ENCODE results near the gene OLFML2B.

The OLFML2B gene

DNA sequence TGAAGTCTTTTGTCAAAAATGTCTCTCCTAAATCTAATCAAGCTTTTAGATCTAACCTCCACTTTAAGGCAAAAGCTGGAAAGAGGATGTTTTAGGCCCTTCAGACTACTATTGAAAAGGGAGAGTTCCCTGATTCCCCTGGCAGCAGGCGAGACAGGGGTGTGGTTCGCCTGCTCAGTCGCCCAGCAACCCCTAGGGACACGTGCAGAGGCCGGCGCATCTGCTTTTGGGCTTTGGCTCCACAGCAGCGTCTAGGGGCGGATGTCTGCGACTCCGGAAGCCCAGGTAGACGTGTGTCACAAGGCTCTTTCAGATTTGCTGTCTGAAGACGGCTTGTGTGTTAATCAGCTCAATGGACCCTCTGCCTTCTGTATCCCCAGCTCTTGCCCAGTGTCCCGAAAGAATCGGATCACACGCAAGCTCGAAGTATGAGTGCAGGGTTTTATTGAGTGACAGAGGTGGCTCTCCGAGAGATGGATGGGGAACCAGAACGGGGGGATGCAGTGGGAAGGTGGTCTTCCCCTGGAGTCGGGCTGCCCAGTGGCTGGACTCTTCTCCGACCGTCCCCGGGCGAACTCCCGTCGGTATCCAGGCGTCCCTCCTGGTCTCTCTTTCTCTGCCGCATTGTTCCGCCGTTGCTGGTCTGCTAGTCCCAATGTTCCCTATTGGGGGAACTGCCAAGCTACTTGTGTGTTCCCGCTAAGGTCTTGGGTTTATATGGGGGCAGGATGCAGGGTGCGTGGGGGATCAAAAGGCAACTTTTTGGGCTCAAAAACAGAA, 45.5 kb downstream of the OLFML2B start:
- Histone ChIP-seq H3K27me3 (ENCODE audit: control insufficient read depth, low read length) (peaks cover 13% of the 10 kb centered on the region; the same call in 1 of the 2 replicates), H4K20me1 (ENCODE audit: control insufficient read depth, insufficient read depth, low read depth, low read length) (no peaks in the 10 kb centered on the region), H3K9me3 (ENCODE audit: control insufficient read depth, insufficient read depth, low read length) (no peaks in the 10 kb centered on the region), H3K4me2 (ENCODE audit: low read length) (no peak overlapping the region), H3K79me2 (ENCODE audit: control insufficient read depth, low read length) (no peaks in the 10 kb centered on the region), H3K9me2 (replicated peaks; ENCODE audit: control insufficient read depth, low read length) (no peaks in the 10 kb centered on the region), H3K36me3 (ENCODE audit: control insufficient read depth, low read length) (no peaks in the 10 kb centered on the region), H3K4me1 (ENCODE audit: control insufficient read depth, low read length) (no peaks in the 10 kb centered on the region), H3K4me3 (ENCODE audit: low read length) (no peak overlapping the region), H3F3A (ENCODE audit: control insufficient read depth, insufficient read depth) (no peaks in the 10 kb centered on the region), H3K27ac (ENCODE audit: low read depth, low read length) (no peak overlapping the region)
- TF ChIP-seq, protein P1, sequence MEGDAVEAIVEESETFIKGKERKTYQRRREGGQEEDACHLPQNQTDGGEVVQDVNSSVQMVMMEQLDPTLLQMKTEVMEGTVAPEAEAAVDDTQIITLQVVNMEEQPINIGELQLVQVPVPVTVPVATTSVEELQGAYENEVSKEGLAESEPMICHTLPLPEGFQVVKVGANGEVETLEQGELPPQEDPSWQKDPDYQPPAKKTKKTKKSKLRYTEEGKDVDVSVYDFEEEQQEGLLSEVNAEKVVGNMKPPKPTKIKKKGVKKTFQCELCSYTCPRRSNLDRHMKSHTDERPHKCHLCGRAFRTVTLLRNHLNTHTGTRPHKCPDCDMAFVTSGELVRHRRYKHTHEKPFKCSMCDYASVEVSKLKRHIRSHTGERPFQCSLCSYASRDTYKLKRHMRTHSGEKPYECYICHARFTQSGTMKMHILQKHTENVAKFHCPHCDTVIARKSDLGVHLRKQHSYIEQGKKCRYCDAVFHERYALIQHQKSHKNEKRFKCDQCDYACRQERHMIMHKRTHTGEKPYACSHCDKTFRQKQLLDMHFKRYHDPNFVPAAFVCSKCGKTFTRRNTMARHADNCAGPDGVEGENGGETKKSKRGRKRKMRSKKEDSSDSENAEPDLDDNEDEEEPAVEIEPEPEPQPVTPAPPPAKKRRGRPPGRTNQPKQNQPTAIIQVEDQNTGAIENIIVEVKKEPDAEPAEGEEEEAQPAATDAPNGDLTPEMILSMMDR (IDR thresholded peaks at IDR 0.05; ENCODE audit: low read depth, low read length, poor library complexity, severe bottlenecking): no peak
- no peak for TF ChIP-seq EZH2phosphoT487 (IDR thresholded peaks at IDR 0.05; ENCODE audit: borderline replicate concordance, low read length)

DNA sequence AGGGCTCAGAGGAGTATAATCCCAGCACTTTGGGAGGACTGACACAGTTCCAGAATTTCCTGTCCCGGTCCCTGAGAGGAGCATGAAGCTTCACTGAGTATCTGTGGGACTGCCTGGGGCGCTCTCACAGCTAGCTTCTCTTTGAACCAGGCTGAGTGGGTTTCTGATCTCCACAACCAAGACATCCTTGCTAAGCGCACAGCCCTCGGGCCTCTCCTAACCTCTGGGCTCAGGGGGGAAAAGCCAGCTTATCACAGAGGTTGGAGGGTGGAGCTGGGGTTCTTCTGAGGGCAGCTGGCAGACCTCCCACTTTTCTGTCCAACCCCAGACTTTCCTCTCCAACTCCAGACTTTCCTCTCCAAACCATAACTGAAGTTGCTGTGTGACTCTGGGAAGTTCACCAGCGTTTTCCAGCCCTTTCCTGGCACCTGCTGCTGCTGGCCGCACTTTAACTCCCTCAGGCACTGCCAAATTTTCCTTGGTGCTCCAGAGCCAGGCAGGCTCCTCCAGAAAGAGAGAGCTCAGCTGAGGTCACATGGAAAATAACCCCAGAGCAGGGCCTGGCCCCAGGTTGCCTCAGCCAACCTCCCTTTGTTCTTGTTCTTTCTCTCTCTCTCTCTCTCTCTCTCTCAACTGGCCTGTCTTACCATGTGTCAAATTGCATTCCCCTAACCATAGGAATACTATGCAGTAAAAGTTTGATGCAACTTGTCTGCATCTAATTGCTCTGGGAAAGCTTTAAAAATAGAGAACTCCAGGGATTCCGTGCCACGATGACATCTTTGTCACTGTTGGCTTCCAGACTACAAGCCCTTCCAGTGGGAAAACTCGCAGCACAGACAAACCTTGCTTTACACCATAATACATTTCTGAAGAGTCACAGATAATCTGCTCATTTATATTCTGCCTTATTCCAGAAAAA, 49.5 kb downstream of the OLFML2B start:
- Histone ChIP-seq H3K9me2 (replicated peaks; ENCODE audit: control insufficient read depth, low read length) (no peaks in the 10 kb centered on the region), H3K4me3 (ENCODE audit: low read length) (no peak overlapping the region), H3F3A (ENCODE audit: control insufficient read depth, insufficient read depth) (no peaks in the 10 kb centered on the region), H3K4me1 (ENCODE audit: control insufficient read depth, low read length) (no peaks in the 10 kb centered on the region), H3K9me3 (ENCODE audit: control insufficient read depth, insufficient read depth, low read length) (no peaks in the 10 kb centered on the region), H3K36me3 (ENCODE audit: control insufficient read depth, low read length) (no peaks in the 10 kb centered on the region), H4K20me1 (ENCODE audit: control insufficient read depth, insufficient read depth, low read depth, low read length) (no peaks in the 10 kb centered on the region), H3K79me2 (ENCODE audit: control insufficient read depth, low read length) (no peaks in the 10 kb centered on the region), H3K27me3 (ENCODE audit: control insufficient read depth, low read length) (no peaks in the 10 kb centered on the region), H3K4me2 (ENCODE audit: low read length) (no peak overlapping the region), H3K27ac (ENCODE audit: low read depth, low read length) (no peak overlapping the region)
- no peak for TF ChIP-seq EZH2phosphoT487 (IDR thresholded peaks at IDR 0.05; ENCODE audit: borderline replicate concordance, low read length)
- TF ChIP-seq, protein P1 (IDR thresholded peaks at IDR 0.05; ENCODE audit: low read depth, low read length, poor library complexity, severe bottlenecking): no peak

DNA sequence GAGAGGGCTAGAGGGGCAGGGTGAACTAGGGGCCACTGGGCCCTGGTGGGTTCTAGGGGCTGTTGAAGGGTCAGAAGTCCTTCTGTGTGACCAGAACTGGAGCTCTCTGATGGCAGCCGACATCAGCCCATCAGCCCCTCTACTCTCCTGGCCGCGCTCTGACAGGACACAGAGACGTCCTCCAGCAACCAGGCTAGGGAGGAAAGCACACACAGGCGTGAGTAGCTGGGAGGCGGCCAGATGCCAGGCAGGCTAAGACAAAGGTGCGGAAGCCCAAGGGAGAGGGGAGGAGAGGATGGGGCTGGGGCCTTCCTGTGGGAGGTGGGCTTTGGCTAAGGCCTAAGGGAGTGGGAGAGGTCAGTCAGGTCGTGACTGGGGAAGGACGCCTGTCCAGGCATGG, 50.8 kb downstream of the OLFML2B start:
- Histone ChIP-seq H3K36me3 (ENCODE audit: control insufficient read depth, low read length) (no peaks in the 10 kb centered on the region), H3K4me1 (ENCODE audit: control insufficient read depth, low read length) (no peaks in the 10 kb centered on the region), H3K27me3 (ENCODE audit: control insufficient read depth, low read length) (no peaks in the 10 kb centered on the region), H3K4me3 (ENCODE audit: low read length) (no peak overlapping the region), H3F3A (ENCODE audit: control insufficient read depth, insufficient read depth) (no peaks in the 10 kb centered on the region), H3K4me2 (ENCODE audit: low read length) (no peak overlapping the region), H4K20me1 (ENCODE audit: control insufficient read depth, insufficient read depth, low read depth, low read length) (no peaks in the 10 kb centered on the region), H3K79me2 (ENCODE audit: control insufficient read depth, low read length) (no peaks in the 10 kb centered on the region), H3K9me3 (ENCODE audit: control insufficient read depth, insufficient read depth, low read length) (no peaks in the 10 kb centered on the region), H3K27ac (ENCODE audit: low read depth, low read length) (no peak overlapping the region), H3K9me2 (replicated peaks; ENCODE audit: control insufficient read depth, low read length) (no peaks in the 10 kb centered on the region)
- TF ChIP-seq EZH2phosphoT487 (IDR thresholded peaks at IDR 0.05; ENCODE audit: borderline replicate concordance, low read length): no peak
- TF ChIP-seq, protein P1 (IDR thresholded peaks at IDR 0.05; ENCODE audit: low read depth, low read length, poor library complexity, severe bottlenecking): no peak
